Spleen (tissue), 7 donors: ENCODE results near the gene CD9.

Experiments used
- POLR2A ChIP-seq, 3 donors: fragments of 450-650 bp; IDR thresholded peaks; one replicate each; pipeline ENCODE4 v1.5.1; 2017; ENCODE audit warnings: antibody characterized with exemption in 3 of 3, mild to moderate bottlenecking in 1 of 3
- POLR2AphosphoS5 ChIP-seq, 3 donors: sonication (generic); formaldehyde crosslinking; IDR thresholded peaks; one replicate each; pipeline ENCODE4 v1.5.1; 2017; ENCODE audit warnings: antibody characterized with exemption in 3 of 3
- TF ChIP-seq, protein P1 (sequence below), 11 experiments: fragments of 200-600 bp in 7 of 11; fragments of 450-650 bp in 4 of 11; sonication (generic) in 4 of 11; IDR thresholded peaks in 8 of 11; conservative IDR thresholded peaks in 3 of 11; 1 replicate in 7 of 11; 2 replicates in 4 of 11; pipeline versions ENCODE4 v1.4.0 to v1.8.0; 2016 to 2021; ENCODE audit warnings: antibody characterized with exemption in 11 of 11, inconsistent platforms in 4 of 11, mild to moderate bottlenecking in 1 of 11
- donor health status: DM: no; HTN: no; CAD: no; lungs with moderate emphysema.
- donor health status: DM: no; HTN: no; CAD: no.
- donor health status: DM: no; HTN: no; CAD: no.

DNA sequence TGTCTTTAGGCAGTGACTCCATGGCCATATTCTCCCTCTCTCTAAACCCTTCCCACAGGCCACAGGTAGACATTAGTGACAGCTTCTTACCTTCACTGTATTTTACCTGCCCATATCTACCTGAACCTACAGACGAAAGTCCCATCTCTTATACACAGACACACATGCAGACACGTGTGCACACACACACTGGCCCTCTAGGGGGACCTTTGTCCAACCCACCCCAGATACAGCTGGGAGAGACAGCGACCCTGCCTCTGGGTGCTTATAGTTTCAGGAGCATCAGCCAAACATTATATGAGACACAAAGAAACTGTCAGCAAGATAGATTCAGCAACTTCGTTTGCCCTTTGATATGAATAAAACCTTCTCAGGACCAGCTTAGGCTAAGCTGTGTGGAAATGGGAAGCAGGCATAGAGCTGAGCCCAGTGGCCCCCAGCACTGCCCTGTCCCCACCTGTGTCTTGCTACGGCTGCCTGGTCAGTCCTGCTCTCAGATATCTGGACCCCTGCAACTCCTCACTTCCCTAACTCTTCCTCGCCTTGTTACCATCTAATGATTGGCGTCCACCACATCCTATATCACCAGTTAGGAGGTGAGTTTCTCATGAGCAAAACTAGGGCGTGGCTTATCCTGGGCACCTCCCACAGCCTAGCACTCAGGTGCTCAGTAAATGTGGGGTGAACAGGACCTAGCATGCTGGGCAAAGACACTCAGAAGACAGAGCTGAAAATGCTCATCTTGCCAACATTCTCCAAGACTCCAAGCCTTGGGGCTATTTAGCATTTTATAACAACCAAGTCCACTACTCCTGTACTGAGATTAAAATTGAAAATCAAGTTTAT is 12.0 kb upstream of the CD9 start:
- TF ChIP-seq, protein P1, sequence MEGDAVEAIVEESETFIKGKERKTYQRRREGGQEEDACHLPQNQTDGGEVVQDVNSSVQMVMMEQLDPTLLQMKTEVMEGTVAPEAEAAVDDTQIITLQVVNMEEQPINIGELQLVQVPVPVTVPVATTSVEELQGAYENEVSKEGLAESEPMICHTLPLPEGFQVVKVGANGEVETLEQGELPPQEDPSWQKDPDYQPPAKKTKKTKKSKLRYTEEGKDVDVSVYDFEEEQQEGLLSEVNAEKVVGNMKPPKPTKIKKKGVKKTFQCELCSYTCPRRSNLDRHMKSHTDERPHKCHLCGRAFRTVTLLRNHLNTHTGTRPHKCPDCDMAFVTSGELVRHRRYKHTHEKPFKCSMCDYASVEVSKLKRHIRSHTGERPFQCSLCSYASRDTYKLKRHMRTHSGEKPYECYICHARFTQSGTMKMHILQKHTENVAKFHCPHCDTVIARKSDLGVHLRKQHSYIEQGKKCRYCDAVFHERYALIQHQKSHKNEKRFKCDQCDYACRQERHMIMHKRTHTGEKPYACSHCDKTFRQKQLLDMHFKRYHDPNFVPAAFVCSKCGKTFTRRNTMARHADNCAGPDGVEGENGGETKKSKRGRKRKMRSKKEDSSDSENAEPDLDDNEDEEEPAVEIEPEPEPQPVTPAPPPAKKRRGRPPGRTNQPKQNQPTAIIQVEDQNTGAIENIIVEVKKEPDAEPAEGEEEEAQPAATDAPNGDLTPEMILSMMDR (IDR thresholded peaks at IDR 0.05 in 8 of 11, conservative IDR thresholded peaks at IDR 0.05 in 3 of 11): no peak
- no peak for TF ChIP-seq POLR2A (IDR thresholded peaks at IDR 0.05)
- no peak for TF ChIP-seq POLR2AphosphoS5 (IDR thresholded peaks at IDR 0.05)
